Heart left ventricle (tissue), 16 donors: ENCODE results near the gene UVSSA. TPM values are rescaled to one million over a fixed set of nuclear protein-coding genes. Genes with fewer than 3 reads are reported as not detected.

Experiments
- ATAC-seq, 4 donors: fragments of 200-7000 bp; cut with Tn5 transposase; one replicate each; pipeline ENCODE4 v1.9.1; 2020 to 2022; ENCODE audit warnings: moderate library complexity in 4 of 4, mild to moderate bottlenecking in 3 of 4, moderate number of reproducible peaks in 1 of 4
- DNase-seq, 5 donors: peaks; one replicate each; pipeline ENCODE4 v3.0.0-alpha.2; 2020
- H3K27ac ChIP-seq, 12 donors: fragments of 200-600 bp; sonication (generic) in 4 of 12; one replicate each; pipeline versions ENCODE4 v1.5.0 to v1.8.0; 2016 to 2022; ENCODE audit warnings: mild to moderate bottlenecking in 2 of 12
- H3K27me3 ChIP-seq, 9 donors: fragments of 200-600 bp; sonication (generic) in 2 of 9; one replicate each; pipeline versions ENCODE4 v1.5.1 to v1.8.0; 2016 to 2022; ENCODE audit warnings: mild to moderate bottlenecking in 3 of 9
- H3K36me3 ChIP-seq, 9 donors: fragments of 200-600 bp; sonication (generic) in 2 of 9; one replicate each; pipeline versions ENCODE4 v1.5.0 to v1.8.0; 2018 to 2022; ENCODE audit warnings: mild to moderate bottlenecking in 2 of 9
- H3K4me1 ChIP-seq, 12 donors: fragments of 200-600 bp; sonication (generic) in 4 of 12; one replicate each; pipeline versions ENCODE4 v1.5.0 to v1.8.0; 2016 to 2022; ENCODE audit warnings: mild to moderate bottlenecking in 3 of 12
- H3K4me3 ChIP-seq, 12 donors: fragments of 200-600 bp; sonication (generic) in 4 of 12; one replicate each; pipeline versions ENCODE4 v1.5.0 to v1.8.0; 2017 to 2022; ENCODE audit warnings: mild to moderate bottlenecking in 9 of 12, moderate library complexity in 4 of 12
- H3K9me3 ChIP-seq, 12 donors: fragments of 200-600 bp; sonication (generic) in 4 of 12; one replicate each; pipeline versions ENCODE4 v1.5.0 to v1.8.0; 2016 to 2022; ENCODE audit warnings: mild to moderate bottlenecking in 1 of 12
- CTCF ChIP-seq, 12 donors: fragments of 200-600 bp; sonication (generic) in 4 of 12; IDR thresholded peaks; one replicate each; pipeline versions ENCODE4 v1.5.0 to v1.8.0; 2018 to 2022; ENCODE audit warnings: antibody characterized with exemption in 12 of 12, mild to moderate bottlenecking in 5 of 12
- POLR2A ChIP-seq, 2 donors: fragments of 450-650 bp; IDR thresholded peaks; one replicate each; pipeline ENCODE4 v1.6.1; 2017; ENCODE audit warnings: antibody characterized with exemption in 2 of 2, mild to moderate bottlenecking in 2 of 2, moderate library complexity in 2 of 2
- WGBS, 4 donors: extraction: QIAGEN DNeasy Blood & Tissue Kit in 2 of 4; methylation state at CpG; one replicate each; pipeline versions ENCODE4 v1.1.5 to v1.1.7; 2013 to 2018; 5-methylcytosine and 5-hydroxymethylcytosine counted together
- intact Hi-C, 10 donors: fragments of 100-400 bp; cut with DNase I; formaldehyde crosslinking; loops; one replicate each; pipeline versions ENCODE4 v1.11.1 to v1.14.2; 2022
- polyA plus RNA-seq, 2 donors: library from polyadenylated mRNA; stranded (reverse); fragments of 200-250 nt; gene quantifications; one replicate each; pipeline ENCODE4 v1.2.3, GENCODE V29; 2013
- total RNA-seq, 9 donors: library from RNA; depleted of rRNA in 2 of 9; stranded (reverse); fragments of >200 nt in 2 of 9; fragmentation: NEBNext Ultra II Directional in 3 of 9; extraction: Animal tissue kit (Norgen Biotek cat#: 25700) in 3 of 9; gene quantifications; one replicate each; pipeline versions ENCODE4 v1.1.0 to v1.2.4, GENCODE V29; 2016 to 2023
- donor health status: ischemic (EF 13 %, LVEDD 7.1; RV severe dilation, severe dysfunction).
- donor health status: healthy with polysubstance abuse.
- donor health status: DM: no; HTN: yes; CAD: no.
- donor health status: DM: no; HTN: no; CAD: no.
- donor health status: ischemic (EF 25% LVEDD 6.9; RV normal size, moderate dysfunction).
- donor health status: ischemic (EF 25% LVEDD 5.7; RV mildly dilated, moderate dysfunction).
- donor health status: healthy.
- donor health status: DM: yes; HTN: yes; CAD: no.
- donor health status: ischemic (EF 35%, LVEDD 5.7; RV mildly dilated, moderate dysfunction).
- donor health status: nonischemic (EF 11% LVEDD 7.7; RV severe dilation, severe dysfunction).
- donor health status: DM: yes; HTN: yes; CAD: no.
- donor health status: PGD.
- donor health status: ischemic (EF 29% LVEDD 5.4; RV normal size, mild dysfunction).
- donor health status: nonischemic (EF 23%, LVEDD 6.1; RV moderate dilation, normal function).

UVSSA gene
- total and polyA plus RNA-seq, 11 donors, result 4.7 to 14.2 (median 6.7) TPM

- peak; percentile 73 to 88 (median 80) for ATAC-seq
- no peak for TF ChIP-seq POLR2A (IDR thresholded peaks at IDR 0.05)
- TF ChIP-seq CTCF (IDR thresholded peaks at IDR 0.05), result no peak
- H3K36me3 ChIP-seq, result no peaks in the 10 kb centered on the region
- peak; percentile 33 to 80 (median 51) for DNase-seq
- intact Hi-C loops, result no loop called here
- no peaks in the 10 kb centered on the region for H3K9me3 ChIP-seq
- no peak overlapping the region for H3K27ac ChIP-seq
- peaks cover 0 to 27% (median 0%) of the 10 kb centered on the region in 12 donors for H3K4me1 ChIP-seq
- 16 to 31% (median 21%) methylated on average over 34 to 48 of the region's 48 CpGs for WGBS, 4 donors
- H3K27me3 ChIP-seq, result peaks cover 68 to 94% (median 79%) of the 10 kb centered on the region in 9 donors
- no peak overlapping the region for H3K4me3 ChIP-seq
Observed at GRCh38 chr4:1410491-1411325, 63.7 kb downstream of the UVSSA start.

- Histone ChIP-seq H3K9me3 (no peaks in the 10 kb centered on the region), H3K36me3 (no peaks in the 10 kb centered on the region), H3K4me3 (no peak overlapping the region), H3K27me3 (peaks cover 63 to 90% (median 78%) of the 10 kb centered on the region in 9 donors), H3K4me1 (peaks cover 0 to 17% (median 0%) of the 10 kb centered on the region in 12 donors), H3K27ac (no peak overlapping the region)
- 39 to 44% (median 43%) methylated on average over 17 of the region's 17 CpGs for WGBS, 4 donors
- DNase-seq, result peak in 1 of 5 donors; percentile 2
- TF ChIP-seq CTCF (IDR thresholded peaks at IDR 0.05) (no peak), POLR2A (IDR thresholded peaks at IDR 0.05) (no peak)
- ATAC-seq, result no peak
- intact Hi-C loops, result no loop called here
Observed at GRCh38 chr4:1411436-1412375, 64.7 kb downstream of the UVSSA start.

GRCh38 chr4:1412376-1413203 is 65.6 kb downstream of the UVSSA start:
- intact Hi-C loops, result no loop called here
- Histone ChIP-seq H3K27me3 (peaks cover 56 to 86% (median 71%) of the 10 kb centered on the region in 9 donors), H3K4me1 (peaks cover 0 to 8% (median 0%) of the 10 kb centered on the region in 12 donors), H3K9me3 (no peaks in the 10 kb centered on the region), H3K4me3 (no peak overlapping the region), H3K27ac (no peak overlapping the region), H3K36me3 (no peaks in the 10 kb centered on the region)
- 50 to 60% (median 58%) methylated on average over 9 to 15 of the region's 15 CpGs for WGBS, 4 donors
- TF ChIP-seq POLR2A (IDR thresholded peaks at IDR 0.05) (no peak), CTCF (IDR thresholded peaks at IDR 0.05) (no peak)
- ATAC-seq (no peak), DNase-seq (peak in 2 of 5 donors; percentile 3 to 30)
